Neural progenitor cell (in vitro differentiated cells): ENCODE results near the gene ABCC2. TPM values are rescaled to one million over a fixed set of nuclear protein-coding genes. Genes with fewer than 3 reads are reported as not detected.

Source experiments
- DNase-seq: peaks from one replicate; pipeline ENCODE4 v3.0.0-alpha.2; 2016; ENCODE audit warnings: low spot score
- H2AFZ ChIP-seq: fragments of 200-600 bp; sonication (generic); replicated peaks from 2 replicates; pipeline ENCODE4 v1.6.1; 2016; ENCODE audit warnings: antibody characterized with exemption
- H3F3A ChIP-seq: fragments of 200-600 bp; sonication (generic); 2 replicates; pipeline ENCODE4 v1.6.1; 2016; ENCODE audit warnings: antibody characterized with exemption, low read depth
- H3K27ac ChIP-seq: fragments of 200-600 bp; sonication (generic); 2 replicates; pipeline ENCODE4 v1.5.1; 2016; ENCODE audit warnings: mild to moderate bottlenecking
- H3K27me3 ChIP-seq: fragments of 200-600 bp; sonication (generic); 2 replicates; pipeline ENCODE4 v1.6.1; 2016; ENCODE audit warnings: mild to moderate bottlenecking, moderate library complexity
- H3K36me3 ChIP-seq: fragments of 200-600 bp; sonication (generic); 2 replicates; pipeline ENCODE4 v1.5.1; 2016
- H3K4me1 ChIP-seq: fragments of 200-600 bp; sonication (generic); 2 replicates; pipeline ENCODE4 v1.6.1; 2016; ENCODE audit warnings: mixed run types
- H3K4me2 ChIP-seq: fragments of 200-600 bp; sonication (generic); 2 replicates; pipeline ENCODE4 v1.6.1; 2016
- H3K4me3 ChIP-seq: fragments of 200-600 bp; sonication (generic); 2 replicates; pipeline ENCODE4 v1.5.1; 2016
- H3K79me2 ChIP-seq: fragments of 200-600 bp; sonication (generic); 2 replicates; pipeline ENCODE4 v1.6.1; 2016; ENCODE audit warnings: low read depth
- H3K9ac ChIP-seq: fragments of 200-600 bp; sonication (generic); 2 replicates; pipeline ENCODE4 v1.6.1; 2016
- H3K9me3 ChIP-seq: fragments of 200-600 bp; sonication (generic); 2 replicates; pipeline ENCODE4 v1.5.1; 2016; ENCODE audit warnings: low read depth
- H4K20me1 ChIP-seq: fragments of 200-600 bp; sonication (generic); 2 replicates; pipeline ENCODE4 v1.6.1; 2016; ENCODE audit warnings: low read depth
- H3K27ac Mint-ChIP-seq: 3 replicates; pipeline ENCODE4 v1.8.0; 2021; ENCODE audit warnings: mixed read lengths
- H3K27me3 Mint-ChIP-seq: 2 replicates; pipeline ENCODE4 v1.8.0; 2022; ENCODE audit warnings: low read depth, mild to moderate bottlenecking, inconsistent platforms, moderate library complexity, mixed read lengths; ENCODE audit not compliant: insufficient read depth
- H3K36me3 Mint-ChIP-seq: 3 replicates; pipeline ENCODE4 v1.8.0; 2021; ENCODE audit warnings: mixed read lengths
- H3K4me1 Mint-ChIP-seq: 3 replicates; pipeline ENCODE4 v1.8.0; 2021; ENCODE audit warnings: mixed read lengths
- H3K4me3 Mint-ChIP-seq: 3 replicates; pipeline ENCODE4 v1.8.0; 2021; ENCODE audit warnings: mild to moderate bottlenecking, moderate library complexity, mixed read lengths
- H3K9me3 Mint-ChIP-seq: 3 replicates; pipeline ENCODE4 v1.8.0; 2020; ENCODE audit warnings: mixed read lengths
- CTCF ChIP-seq: fragments of 200-600 bp; sonication (generic); IDR thresholded peaks from 2 replicates; pipeline ENCODE4 v1.5.1; 2017; ENCODE audit warnings: antibody characterized with exemption, mild to moderate bottlenecking
- EZH2 ChIP-seq: fragments of 200-600 bp; sonication (generic); IDR thresholded peaks from 2 replicates; pipeline ENCODE4 v1.6.1; 2017; ENCODE audit warnings: antibody characterized with exemption, mild to moderate bottlenecking, moderate library complexity
- EZH2phosphoT487 ChIP-seq: fragments of 200-600 bp; sonication (generic); IDR thresholded peaks from 2 replicates; pipeline ENCODE4 v1.6.1; 2017; ENCODE audit warnings: antibody characterized with exemption
- total RNA-seq: library from RNA; depleted of rRNA; stranded (reverse); fragments of >200 nt; gene quantifications from 2 replicates; pipeline ENCODE4 v1.2.3, GENCODE V29; 2015; ENCODE audit warnings: low replicate concordance

ABCC2 gene
- total RNA-seq, 1 donor from 2014 or later: 0.26 TPM

DNA sequence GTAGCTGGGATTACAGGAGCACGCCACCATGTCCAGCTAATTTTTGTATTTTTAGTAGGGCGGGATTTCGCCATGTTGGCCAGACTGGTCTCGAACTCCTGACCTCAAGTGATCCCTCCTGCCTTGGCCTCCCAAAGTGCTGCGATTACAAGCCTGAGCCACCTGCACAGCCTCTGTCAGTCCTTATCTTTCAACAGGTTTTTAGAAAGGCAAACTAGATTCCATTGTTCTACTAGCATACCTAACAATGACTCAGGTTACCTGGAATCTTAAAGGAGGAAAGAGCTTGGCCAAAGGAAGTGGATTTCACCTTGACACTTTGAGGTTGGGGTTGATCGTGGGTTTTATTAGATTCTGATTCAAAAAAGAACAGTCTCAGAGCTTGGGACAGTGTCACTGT lies 3.2 kb downstream of the ABCC2 start:
- H3K79me2 ChIP-seq: no peaks in the 10 kb centered on the region
- H3K36me3 ChIP-seq: no peaks in the 10 kb centered on the region
- no peak for DNase-seq
- no peaks in the 10 kb centered on the region for H3K9me3 Mint-ChIP-seq
- H3K4me3 ChIP-seq: no peak overlapping the region
- no peak overlapping the region for H2AFZ ChIP-seq
- H3K4me2 ChIP-seq: no peak overlapping the region
- H3K4me3 Mint-ChIP-seq: no peak overlapping the region
- no peaks in the 10 kb centered on the region for H3K27me3 Mint-ChIP-seq
- no peaks in the 10 kb centered on the region for H3K4me1 Mint-ChIP-seq
- no peaks in the 10 kb centered on the region for H3K27me3 ChIP-seq
- H3K4me1 ChIP-seq: no peaks in the 10 kb centered on the region
- H3F3A ChIP-seq: no peaks in the 10 kb centered on the region
- H3K36me3 Mint-ChIP-seq: no peaks in the 10 kb centered on the region
- no peak overlapping the region for H3K27ac Mint-ChIP-seq
- H4K20me1 ChIP-seq: no peaks in the 10 kb centered on the region
- H3K27ac ChIP-seq: no peak overlapping the region
- TF ChIP-seq EZH2phosphoT487: no peak
- no peak for TF ChIP-seq CTCF
- no peak for TF ChIP-seq EZH2
- no peaks in the 10 kb centered on the region for H3K9me3 ChIP-seq
- no peak overlapping the region for H3K9ac ChIP-seq

GRCh38 chr10:99787311-99787710 lies 4.9 kb downstream of the ABCC2 start:
- no peaks in the 10 kb centered on the region for H3K9me3 ChIP-seq
- no peak overlapping the region for H3K4me3 ChIP-seq
- H3K4me1 ChIP-seq: no peaks in the 10 kb centered on the region
- H4K20me1 ChIP-seq: no peaks in the 10 kb centered on the region
- no peaks in the 10 kb centered on the region for H3F3A ChIP-seq
- Mint-ChIP-seq H3K9me3 (no peaks in the 10 kb centered on the region), H3K4me1 (no peaks in the 10 kb centered on the region), H3K4me3 (no peak overlapping the region), H3K27me3 (peaks cover 3% of the 10 kb centered on the region), H3K27ac (no peak overlapping the region), H3K36me3 (no peaks in the 10 kb centered on the region)
- no peak overlapping the region for H3K9ac ChIP-seq
- no peaks in the 10 kb centered on the region for H3K79me2 ChIP-seq
- TF ChIP-seq CTCF (no peak), EZH2phosphoT487 (no peak), EZH2 (no peak)
- H3K27me3 ChIP-seq: no peaks in the 10 kb centered on the region
- H3K27ac ChIP-seq: no peak overlapping the region
- DNase-seq: no peak
- no peak overlapping the region for H3K4me2 ChIP-seq
- no peaks in the 10 kb centered on the region for H3K36me3 ChIP-seq
- H2AFZ ChIP-seq: no peak overlapping the region

- Histone ChIP-seq H3K9me3 (no peaks in the 10 kb centered on the region), H3K4me3 (no peak overlapping the region), H3K27ac (no peak overlapping the region), H4K20me1 (no peaks in the 10 kb centered on the region), H3K36me3 (no peaks in the 10 kb centered on the region), H3K9ac (no peak overlapping the region), H3K27me3 (no peaks in the 10 kb centered on the region), H3K79me2 (no peaks in the 10 kb centered on the region), H3F3A (no peaks in the 10 kb centered on the region), H2AFZ (no peak overlapping the region), H3K4me2 (no peak overlapping the region), H3K4me1 (no peaks in the 10 kb centered on the region)
- no peaks in the 10 kb centered on the region for H3K9me3 Mint-ChIP-seq
- H3K36me3 Mint-ChIP-seq: no peaks in the 10 kb centered on the region
- no peak overlapping the region for H3K27ac Mint-ChIP-seq
- H3K4me1 Mint-ChIP-seq: no peaks in the 10 kb centered on the region
- no peak for DNase-seq
- no peak overlapping the region for H3K4me3 Mint-ChIP-seq
- TF ChIP-seq EZH2phosphoT487 (no peak), EZH2 (no peak), CTCF (no peak)
- peaks cover 3% of the 10 kb centered on the region for H3K27me3 Mint-ChIP-seq
Observed at GRCh38 chr10:99787782-99788445, 5.5 kb downstream of the ABCC2 start.
